OCI-LY3 (cell line): ENCODE measurements around the gene PPP1R2B.

ENCODE experiments used
- H2AFZ ChIP-seq: fragments of 200-600, 300-600 bp; shearing (Covaris generic); 2 replicates; pipeline ENCODE4 v1.6.0; 2014; ENCODE audit warnings: antibody characterized with exemption, low read depth, low read length
- H3K27ac ChIP-seq: fragments of 200-600, 300-600 bp; sonication (generic); 2 replicates; pipeline ENCODE4 v1.5.1; 2014; ENCODE audit warnings: mild to moderate bottlenecking, low read length, moderate library complexity, mixed read lengths
- H3K27me3 ChIP-seq: fragments of 200-600, 300-600 bp; sonication (generic); 2 replicates; pipeline ENCODE4 v1.6.1; 2014; ENCODE audit warnings: low read depth, low read length, mixed read lengths
- H3K36me3 ChIP-seq: fragments of 200-600, 300-600 bp; sonication (generic); replicated peaks from 2 replicates; pipeline ENCODE3; 2014; ENCODE audit warnings: low read depth, low read length, mixed read lengths
- H3K4me1 ChIP-seq: fragments of 300-600, 200-600 bp; sonication (generic); 2 replicates; pipeline ENCODE4 v1.6.1; 2014; ENCODE audit warnings: low read length, mixed read lengths
- H3K4me2 ChIP-seq: fragments of 200-600, 300-600 bp; sonication (generic); 2 replicates; pipeline ENCODE4 v1.6.1; 2014; ENCODE audit warnings: low read length, mixed read lengths
- H3K4me3 ChIP-seq: fragments of 300-600, 200-600 bp; sonication (generic); 2 replicates; pipeline ENCODE4 v1.5.1; 2014; ENCODE audit warnings: antibody characterized with exemption, mild to moderate bottlenecking, low read length, moderate library complexity
- H3K79me2 ChIP-seq: fragments of 300-600, 200-600 bp; shearing (Covaris generic); 2 replicates; pipeline ENCODE4 v1.6.1; 2014; ENCODE audit warnings: mild to moderate bottlenecking, low read length, mixed read lengths
- H3K9ac ChIP-seq: fragments of 300-600, 200-600 bp; shearing (Covaris generic); 2 replicates; pipeline ENCODE4 v1.6.0; 2014; ENCODE audit warnings: mild to moderate bottlenecking, low read length, moderate library complexity
- H3K9me3 ChIP-seq: fragments of 200-600, 300-600 bp; shearing (Covaris generic); 2 replicates; pipeline ENCODE4 v1.6.1; 2014; ENCODE audit warnings: low read length, mixed read lengths; ENCODE audit not compliant: insufficient read depth
- H4K20me1 ChIP-seq: fragments of 200-600, 300-600 bp; sonication (generic); 2 replicates; pipeline ENCODE4 v1.6.1; 2016; ENCODE audit warnings: low read length, mixed read lengths; ENCODE audit not compliant: insufficient read depth
- CTCF ChIP-seq: fragments of 200-600, 300-600 bp; sonication (generic); IDR thresholded peaks from 2 replicates; pipeline ENCODE4 v1.5.1; 2014; ENCODE audit warnings: antibody characterized with exemption, low read length, low read depth
- EZH2phosphoT487 ChIP-seq: fragments of 200-600 bp; shearing (Covaris generic); IDR thresholded peaks from 2 replicates; pipeline ENCODE4 v1.6.1; 2018; ENCODE audit warnings: antibody characterized with exemption, mixed run types, low read depth

The PPP1R2B gene

GRCh38 chr5:156865427-156865826, 15.3 kb downstream of the PPP1R2B start:
- no peak overlapping the region for H3K27ac ChIP-seq
- no peak overlapping the region for H3K4me2 ChIP-seq
- no peaks in the 10 kb centered on the region for H3K4me1 ChIP-seq
- no peaks in the 10 kb centered on the region for H3K9me3 ChIP-seq
- H2AFZ ChIP-seq: no peak overlapping the region
- H3K4me3 ChIP-seq: no peak overlapping the region
- no peaks in the 10 kb centered on the region for H4K20me1 ChIP-seq
- H3K36me3 ChIP-seq: no peaks in the 10 kb centered on the region
- no peaks in the 10 kb centered on the region for H3K79me2 ChIP-seq
- H3K27me3 ChIP-seq: no peaks in the 10 kb centered on the region
- TF ChIP-seq EZH2phosphoT487 (no peak), CTCF (no peak)
- H3K9ac ChIP-seq: no peak overlapping the region

GRCh38 chr5:156870498-156870839, 20.4 kb downstream of the PPP1R2B start:
- H3K36me3 ChIP-seq: no peaks in the 10 kb centered on the region
- no peaks in the 10 kb centered on the region for H3K79me2 ChIP-seq
- H4K20me1 ChIP-seq: no peaks in the 10 kb centered on the region
- no peaks in the 10 kb centered on the region for H3K27me3 ChIP-seq
- no peak for TF ChIP-seq CTCF
- no peak for TF ChIP-seq EZH2phosphoT487
- no peak overlapping the region for H3K4me3 ChIP-seq
- H3K4me2 ChIP-seq: no peak overlapping the region
- H3K9ac ChIP-seq: no peak overlapping the region
- no peaks in the 10 kb centered on the region for H3K9me3 ChIP-seq
- no peak overlapping the region for H3K27ac ChIP-seq
- H2AFZ ChIP-seq: no peak overlapping the region
- H3K4me1 ChIP-seq: no peaks in the 10 kb centered on the region

GRCh38 chr5:156871212-156871611, 21.1 kb downstream of the PPP1R2B start:
- no peaks in the 10 kb centered on the region for H3K36me3 ChIP-seq
- no peaks in the 10 kb centered on the region for H3K4me1 ChIP-seq
- H3K27ac ChIP-seq: no peak overlapping the region
- H2AFZ ChIP-seq: no peak overlapping the region
- H3K27me3 ChIP-seq: no peaks in the 10 kb centered on the region
- no peak for TF ChIP-seq EZH2phosphoT487
- TF ChIP-seq CTCF: no peak
- no peak overlapping the region for H3K4me2 ChIP-seq
- H3K79me2 ChIP-seq: no peaks in the 10 kb centered on the region
- H3K9ac ChIP-seq: no peak overlapping the region
- no peak overlapping the region for H3K4me3 ChIP-seq
- no peaks in the 10 kb centered on the region for H4K20me1 ChIP-seq
- no peaks in the 10 kb centered on the region for H3K9me3 ChIP-seq

- H3K4me3 ChIP-seq: no peak overlapping the region
- H3K9ac ChIP-seq: no peak overlapping the region
- no peaks in the 10 kb centered on the region; the same call in 1 of the 2 replicates for H3K27me3 ChIP-seq
- TF ChIP-seq CTCF: no peak
- no peak for TF ChIP-seq EZH2phosphoT487
- H4K20me1 ChIP-seq: no peaks in the 10 kb centered on the region
- no peaks in the 10 kb centered on the region for H3K36me3 ChIP-seq
- no peaks in the 10 kb centered on the region for H3K79me2 ChIP-seq
- H3K4me2 ChIP-seq: no peak overlapping the region
- no peak overlapping the region for H3K27ac ChIP-seq
- no peak overlapping the region for H2AFZ ChIP-seq
- H3K9me3 ChIP-seq: no peaks in the 10 kb centered on the region
- peaks cover 14% of the 10 kb centered on the region for H3K4me1 ChIP-seq
Measured at GRCh38 chr5:156879665-156880285, 29.7 kb downstream of the PPP1R2B start.
